KG1 (cell line): ENCODE results near the gene EZH1.
"Not testable (repeated sequence)": the region's sequence is repeated elsewhere in the genome, so short reads cannot be mapped to it uniquely, and the experiment has no call there.

Experiments used
- DNase-seq: peaks from one replicate; lab custom pipeline; 2025; lab: John Stamatoyannopoulos, UW

EZH1 gene

GRCh38 chr17:42772945-42773289, 28.1 kb upstream of the EZH1 start:
- no peak for DNase-seq

- not testable (repeated sequence) for DNase-seq
Measured at GRCh38 chr17:42769964-42770363, 25.1 kb upstream of the EZH1 start.

- DNase-seq: not testable (repeated sequence)
Measured at GRCh38 chr17:42768006-42768405, 23.2 kb upstream of the EZH1 start.

GRCh38 chr17:42767512-42767911, 22.7 kb upstream of the EZH1 start:
- no peak for DNase-seq

GRCh38 chr17:42766124-42766523, 21.3 kb upstream of the EZH1 start:
- DNase-seq: no peak

- no peak for DNase-seq
Measured at GRCh38 chr17:42761638-42762037, 16.8 kb upstream of the EZH1 start.

- no peak for DNase-seq
Measured at GRCh38 chr17:42760652-42761581, 16.1 kb upstream of the EZH1 start, which contains the start of gene RAMP2. RAMP2 (plus strand) TSS chr17:42761227; CDS start chr17:42761262, 35 bp downstream.

- no peak for DNase-seq
Measured at GRCh38 chr17:42759982-42760651, 15.3 kb upstream of the EZH1 start.

GRCh38 chr17:42754782-42755181, 9.9 kb upstream of the EZH1 start:
- no peak for DNase-seq

GRCh38 chr17:42751628-42752027, 6.8 kb upstream of the EZH1 start:
- DNase-seq: no peak

- DNase-seq: no peak
Measured at GRCh38 chr17:42750739-42751344, 6.0 kb upstream of the EZH1 start.

GRCh38 chr17:42748908-42749798, 4.3 kb upstream of the EZH1 start:
- no peak for DNase-seq

GRCh38 chr17:42748202-42748907, 3.5 kb upstream of the EZH1 start:
- DNase-seq: no peak

- no peak for DNase-seq
Measured at GRCh38 chr17:42744283-42744805, 496 bp downstream of the EZH1 start.

- no peak for DNase-seq
Measured at GRCh38 chr17:42743595-42744282, 1.1 kb downstream of the EZH1 start.

GRCh38 chr17:42742916-42743315, 1.9 kb downstream of the EZH1 start:
- DNase-seq: not testable (repeated sequence)

- no peak for DNase-seq
Measured at GRCh38 chr17:42740699-42741098, 4.1 kb downstream of the EZH1 start.

- DNase-seq: no peak
Measured at GRCh38 chr17:42725143-42725542, 19.7 kb downstream of the EZH1 start.

- DNase-seq: no peak
Measured at GRCh38 chr17:42723636-42724035, 21.2 kb downstream of the EZH1 start.

- DNase-seq: peak; percentile 41
Measured at GRCh38 chr17:42720996-42721583, 23.8 kb downstream of the EZH1 start.
